Neural crest cell (in vitro differentiated cells): ENCODE data around the gene DDX5. TPM values are rescaled to one million over a fixed set of nuclear protein-coding genes. Genes with fewer than 3 reads are reported as not detected.

ENCODE experiments used
- DNase-seq: peaks from one replicate; pipeline ENCODE4 v3.0.0; 2021; ENCODE audit warnings: low read depth, mixed read lengths, low spot score
- H3K27ac Mint-ChIP-seq: one replicate; pipeline ENCODE4 v1.8.0; 2021; ENCODE audit warnings: mild to moderate bottlenecking, mixed read lengths; ENCODE audit not compliant: unreplicated experiment
- H3K27me3 Mint-ChIP-seq: 2 replicates; pipeline ENCODE4 v1.8.0; 2021; ENCODE audit warnings: low read depth, mild to moderate bottlenecking, mixed read lengths
- H3K36me3 Mint-ChIP-seq: 2 replicates; pipeline ENCODE4 v1.8.0; 2021; ENCODE audit warnings: low read depth, mild to moderate bottlenecking, mixed read lengths
- H3K4me1 Mint-ChIP-seq: 2 replicates; pipeline ENCODE4 v1.8.0; 2021; ENCODE audit warnings: mixed read lengths
- H3K4me3 Mint-ChIP-seq: one replicate; pipeline ENCODE4 v1.8.0; 2021; ENCODE audit warnings: mild to moderate bottlenecking, mixed read lengths
- H3K9me3 Mint-ChIP-seq: 2 replicates; pipeline ENCODE4 v1.8.0; 2021; ENCODE audit warnings: mixed read lengths
- total RNA-seq: library from RNA; stranded (reverse); gene quantifications from 2 replicates; pipeline ENCODE4 v1.2.1, GENCODE V29; 2021
- TF ChIP-seq, protein P1 (sequence below): fragments of 200-600 bp; sonication (generic); conservative IDR thresholded peaks from 2 replicates; pipeline ENCODE4 v1.5.0; 2021; ENCODE audit warnings: antibody characterized with exemption, mild to moderate bottlenecking

DDX5 gene
- total RNA-seq, 1 donor from 2014 or later = 905 TPM

DNA sequence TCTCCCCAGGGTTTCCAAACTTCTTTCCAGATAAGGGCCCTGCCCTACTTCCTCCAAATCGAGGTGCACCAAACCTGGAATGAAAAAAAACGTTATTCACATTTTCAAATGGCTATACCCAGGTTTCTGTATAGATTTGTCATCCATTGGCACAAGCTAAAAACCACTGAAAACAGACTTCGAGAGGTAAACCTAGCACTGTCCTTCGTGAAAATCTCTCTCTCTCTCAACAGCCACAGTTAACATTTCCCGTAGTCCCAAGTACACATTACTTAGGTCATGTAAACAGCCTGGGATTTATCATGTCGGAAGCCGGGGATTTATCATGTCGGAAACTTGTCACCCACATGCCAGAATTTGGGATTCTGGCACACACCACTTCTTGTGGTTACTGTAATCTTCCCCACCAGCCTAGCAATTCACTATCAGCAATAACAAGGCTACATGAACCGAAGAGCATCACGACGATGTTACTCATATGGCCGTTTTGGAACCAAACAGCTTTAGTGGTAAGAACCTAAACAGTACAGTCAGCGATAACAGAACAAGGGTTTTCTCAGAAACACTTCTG is 1.2 kb downstream of the DDX5 start:
- peak overlapping the region; percentile 100 for H3K4me3 Mint-ChIP-seq
- H3K36me3 Mint-ChIP-seq = peaks cover 63% of the 10 kb centered on the region
- TF ChIP-seq, protein P1, sequence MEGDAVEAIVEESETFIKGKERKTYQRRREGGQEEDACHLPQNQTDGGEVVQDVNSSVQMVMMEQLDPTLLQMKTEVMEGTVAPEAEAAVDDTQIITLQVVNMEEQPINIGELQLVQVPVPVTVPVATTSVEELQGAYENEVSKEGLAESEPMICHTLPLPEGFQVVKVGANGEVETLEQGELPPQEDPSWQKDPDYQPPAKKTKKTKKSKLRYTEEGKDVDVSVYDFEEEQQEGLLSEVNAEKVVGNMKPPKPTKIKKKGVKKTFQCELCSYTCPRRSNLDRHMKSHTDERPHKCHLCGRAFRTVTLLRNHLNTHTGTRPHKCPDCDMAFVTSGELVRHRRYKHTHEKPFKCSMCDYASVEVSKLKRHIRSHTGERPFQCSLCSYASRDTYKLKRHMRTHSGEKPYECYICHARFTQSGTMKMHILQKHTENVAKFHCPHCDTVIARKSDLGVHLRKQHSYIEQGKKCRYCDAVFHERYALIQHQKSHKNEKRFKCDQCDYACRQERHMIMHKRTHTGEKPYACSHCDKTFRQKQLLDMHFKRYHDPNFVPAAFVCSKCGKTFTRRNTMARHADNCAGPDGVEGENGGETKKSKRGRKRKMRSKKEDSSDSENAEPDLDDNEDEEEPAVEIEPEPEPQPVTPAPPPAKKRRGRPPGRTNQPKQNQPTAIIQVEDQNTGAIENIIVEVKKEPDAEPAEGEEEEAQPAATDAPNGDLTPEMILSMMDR = no peak
- peak overlapping the region; percentile 99 for H3K27ac Mint-ChIP-seq
- H3K4me1 Mint-ChIP-seq = peaks cover 71% of the 10 kb centered on the region
- DNase-seq = no peak
- peaks cover 34% of the 10 kb centered on the region for H3K27me3 Mint-ChIP-seq
- H3K9me3 Mint-ChIP-seq = no peaks in the 10 kb centered on the region

DNA sequence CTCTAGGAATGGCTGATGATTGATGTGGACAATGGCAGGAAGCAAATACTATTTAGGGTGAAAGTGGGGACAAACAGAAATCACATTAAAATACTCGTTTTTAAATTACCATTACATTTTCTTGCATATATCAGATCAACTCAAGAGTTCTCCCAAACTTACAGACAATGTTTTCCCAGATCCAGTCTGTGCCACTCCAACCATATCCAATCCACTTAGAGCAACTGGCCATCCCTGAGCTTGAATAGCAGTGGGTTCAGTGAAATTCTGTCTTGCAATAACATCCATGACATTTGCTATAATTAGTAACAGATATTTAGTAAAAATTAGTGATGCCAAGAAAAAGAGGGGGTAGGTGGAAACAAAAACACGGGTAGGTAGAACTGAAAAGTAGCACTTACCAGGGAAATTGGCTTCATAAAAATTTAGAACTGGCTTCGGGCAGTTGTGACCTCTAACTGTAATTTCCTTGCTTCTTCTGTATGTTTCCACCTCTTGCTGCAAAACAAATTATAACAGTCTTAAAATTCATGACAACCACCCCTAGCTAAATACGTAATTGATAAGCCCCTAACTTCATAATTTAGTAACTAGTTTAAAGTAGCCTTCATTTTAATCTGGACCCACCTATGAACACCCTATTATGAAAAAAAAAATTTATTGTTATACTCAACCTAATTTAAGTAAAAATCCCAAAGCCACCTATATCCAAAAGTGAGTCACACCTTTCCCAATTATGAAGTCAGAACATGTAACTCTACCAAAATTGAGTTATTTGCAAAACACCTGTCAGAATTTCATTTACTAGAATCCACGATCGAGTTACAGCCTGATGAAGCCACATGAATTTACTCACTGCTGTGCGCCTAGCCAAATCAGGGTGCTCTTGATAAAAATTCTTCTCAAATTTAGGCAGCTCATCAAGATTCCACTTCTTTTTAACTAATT is 2.0 kb downstream of the DDX5 start:
- Mint-ChIP-seq H3K27me3 (peaks cover 34% of the 10 kb centered on the region), H3K4me3 (peak overlapping the region; percentile 100), H3K9me3 (no peaks in the 10 kb centered on the region), H3K4me1 (peaks cover 68% of the 10 kb centered on the region), H3K36me3 (peaks cover 63% of the 10 kb centered on the region), H3K27ac (peak overlapping the region; percentile 99)
- TF ChIP-seq, protein P1 = no peak
- no peak for DNase-seq

DNA sequence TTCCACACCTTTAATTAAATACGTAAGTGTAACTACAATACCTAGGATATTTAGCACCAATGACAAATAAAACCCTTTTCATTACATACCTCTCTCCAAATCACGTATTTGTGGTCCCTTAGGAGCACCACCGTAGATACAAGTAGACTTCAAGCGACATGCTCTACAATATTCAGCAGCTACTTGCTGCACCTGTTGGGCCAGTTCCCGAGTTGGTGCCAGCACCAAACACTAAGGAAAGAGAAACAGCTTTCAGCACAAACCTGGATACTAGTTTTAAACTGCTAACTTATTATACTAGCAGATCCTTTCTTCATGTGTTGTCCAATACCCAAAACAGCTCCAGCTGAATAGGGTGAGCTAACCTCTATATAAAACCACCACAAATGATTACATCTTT is 2.7 kb downstream of the DDX5 start:
- DNase-seq = no peak
- peaks cover 63% of the 10 kb centered on the region for H3K36me3 Mint-ChIP-seq

DNA sequence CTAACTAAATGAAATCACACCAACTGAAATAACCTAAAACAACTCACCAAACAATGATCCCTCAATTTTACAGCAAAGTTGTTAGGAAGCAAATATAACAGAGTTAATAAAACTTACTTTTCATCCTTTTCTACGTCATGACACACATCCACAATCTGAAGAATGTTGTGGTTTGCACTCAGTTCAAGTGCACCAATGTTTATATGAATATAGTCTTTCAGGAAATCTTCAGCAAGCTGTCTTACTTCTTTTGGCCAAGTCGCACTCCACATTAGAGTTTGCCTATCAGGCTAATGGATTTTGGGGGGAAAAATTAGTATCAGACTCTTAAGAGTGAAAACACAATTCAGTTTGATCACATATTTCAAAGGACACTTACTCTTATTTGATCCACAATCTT is 3.3 kb downstream of the DDX5 start:
- DNase-seq = no peak
- no peak overlapping the region for H3K27ac Mint-ChIP-seq
- H3K9me3 Mint-ChIP-seq = no peaks in the 10 kb centered on the region
- peaks cover 63% of the 10 kb centered on the region for H3K36me3 Mint-ChIP-seq
- TF ChIP-seq, protein P1 = no peak
- H3K4me3 Mint-ChIP-seq = peak overlapping the region; percentile 100
- H3K4me1 Mint-ChIP-seq = peaks cover 69% of the 10 kb centered on the region
- H3K27me3 Mint-ChIP-seq = peaks cover 34% of the 10 kb centered on the region

More for the DNA sequence above, 2.7 kb downstream of the DDX5 start:
- H3K9me3 Mint-ChIP-seq = no peaks in the 10 kb centered on the region
- H3K4me1 Mint-ChIP-seq = peaks cover 68% of the 10 kb centered on the region
- peak overlapping the region; percentile 100 for H3K4me3 Mint-ChIP-seq
- TF ChIP-seq, protein P1 = no peak
- H3K27me3 Mint-ChIP-seq = peaks cover 34% of the 10 kb centered on the region
- H3K27ac Mint-ChIP-seq = no peak overlapping the region

DNA sequence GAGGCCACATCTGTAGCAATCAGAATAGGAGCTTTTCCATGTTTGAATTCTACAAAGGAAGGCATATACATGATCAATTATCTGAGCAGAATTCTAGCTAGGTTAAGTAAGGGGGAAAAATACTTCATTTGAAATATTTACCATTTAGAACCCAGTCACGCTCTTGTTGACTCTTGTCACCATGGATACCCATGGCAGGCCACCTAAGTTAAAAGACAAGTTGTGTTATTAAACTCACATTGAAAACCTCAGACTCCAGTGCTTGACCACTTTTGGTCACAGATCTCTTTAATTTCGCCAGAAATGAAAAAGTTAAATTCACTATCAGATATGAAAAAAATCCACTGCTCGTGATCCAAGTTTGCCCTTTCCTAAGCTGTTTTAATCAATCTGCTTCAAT is 4.1 kb downstream of the DDX5 start:
- peaks cover 71% of the 10 kb centered on the region for H3K4me1 Mint-ChIP-seq
- no peak overlapping the region for H3K27ac Mint-ChIP-seq

More for the DNA sequence above, 4.1 kb downstream of the DDX5 start:
- Mint-ChIP-seq H3K4me3 (peak overlapping the region; percentile 100), H3K27me3 (peaks cover 38% of the 10 kb centered on the region), H3K9me3 (no peaks in the 10 kb centered on the region), H3K36me3 (peaks cover 60% of the 10 kb centered on the region)
- DNase-seq = no peak
- TF ChIP-seq, protein P1 = no peak
